ENCODE data around the gene SCN1B.
"Not testable (repeated sequence)": the region's sequence is repeated elsewhere in the genome, so short reads cannot be mapped to it uniquely, and the experiment has no call there.

Gene SCN1B

DNA sequence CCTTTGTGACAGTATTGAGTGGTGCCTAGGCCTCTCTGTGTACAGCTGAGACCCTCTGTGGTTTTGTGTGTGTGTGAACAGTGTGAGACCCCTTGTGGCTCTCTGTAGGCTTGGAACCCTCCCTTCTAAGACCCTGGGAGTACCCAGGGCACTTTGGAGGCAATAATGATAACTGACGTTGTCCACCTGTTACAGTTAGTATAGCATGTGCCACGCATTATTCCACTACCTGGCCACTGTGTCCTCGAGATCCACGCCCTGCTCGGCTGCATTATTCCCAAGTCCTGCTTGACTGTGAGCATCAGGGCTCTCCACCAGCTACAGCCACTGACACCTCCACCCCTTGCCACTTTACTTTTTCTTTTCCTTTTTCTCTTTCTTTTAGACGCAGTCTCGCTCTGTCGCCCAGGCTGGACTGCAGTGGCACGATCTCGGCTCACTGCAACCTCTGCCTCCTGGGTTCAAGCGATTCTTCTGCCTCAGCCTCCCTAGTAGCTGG is 28.2 kb upstream of the SCN1B start:
- Histone ChIP-seq H4K20me1 (ENCODE audit: insufficient read depth, low read length) (peaks cover 58% of the 10 kb centered on the region), H3K4me3 (ENCODE audit: low read depth in 1 of 2, low read length in 2 of 2) (peak overlapping the region in 1 of 2 experiments; percentile 41; a peak in 2 of 4 replicates), H3K9ac (ENCODE audit: low read depth, low read length) (peak overlapping the region; percentile 14; the same call in 1 of the 2 replicates), H3K27ac (ENCODE audit: low read length) (0 out of 2 replicates have a peak overlapping the region, but pooled peaks have one; percentile 29), H3K79me2 (ENCODE audit: insufficient read depth, low read length) (peaks cover 75% of the 10 kb centered on the region), H3K27me3 (ENCODE audit: insufficient read depth, low read length, poor library complexity) (no peaks in the 10 kb centered on the region), H2AFZ (ENCODE audit: low read depth, low read length) (no peak overlapping the region), H3K4me2 (ENCODE audit: insufficient read depth, low read length) (peak overlapping the region; percentile 69), H3K36me3 (ENCODE audit: insufficient read depth, low read length) (peaks cover 56% of the 10 kb centered on the region), H3K4me1 (ENCODE audit: insufficient read depth, low read length) (peaks cover 65% of the 10 kb centered on the region), H3K9me3 (ENCODE audit: insufficient read depth, low read length, severe bottlenecking) (no peaks in the 10 kb centered on the region)
- TF ChIP-seq, protein P1, sequence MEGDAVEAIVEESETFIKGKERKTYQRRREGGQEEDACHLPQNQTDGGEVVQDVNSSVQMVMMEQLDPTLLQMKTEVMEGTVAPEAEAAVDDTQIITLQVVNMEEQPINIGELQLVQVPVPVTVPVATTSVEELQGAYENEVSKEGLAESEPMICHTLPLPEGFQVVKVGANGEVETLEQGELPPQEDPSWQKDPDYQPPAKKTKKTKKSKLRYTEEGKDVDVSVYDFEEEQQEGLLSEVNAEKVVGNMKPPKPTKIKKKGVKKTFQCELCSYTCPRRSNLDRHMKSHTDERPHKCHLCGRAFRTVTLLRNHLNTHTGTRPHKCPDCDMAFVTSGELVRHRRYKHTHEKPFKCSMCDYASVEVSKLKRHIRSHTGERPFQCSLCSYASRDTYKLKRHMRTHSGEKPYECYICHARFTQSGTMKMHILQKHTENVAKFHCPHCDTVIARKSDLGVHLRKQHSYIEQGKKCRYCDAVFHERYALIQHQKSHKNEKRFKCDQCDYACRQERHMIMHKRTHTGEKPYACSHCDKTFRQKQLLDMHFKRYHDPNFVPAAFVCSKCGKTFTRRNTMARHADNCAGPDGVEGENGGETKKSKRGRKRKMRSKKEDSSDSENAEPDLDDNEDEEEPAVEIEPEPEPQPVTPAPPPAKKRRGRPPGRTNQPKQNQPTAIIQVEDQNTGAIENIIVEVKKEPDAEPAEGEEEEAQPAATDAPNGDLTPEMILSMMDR (IDR thresholded peaks at IDR 0.05; ENCODE audit: borderline replicate concordance, extremely low read depth, low read length, poor library complexity, severe bottlenecking): no peak
- TF ChIP-seq EZH2 (IDR thresholded peaks at IDR 0.05; ENCODE audit: borderline replicate concordance, low read depth, low read length, severe bottlenecking): no peak
- DNase-seq (no peak), ATAC-seq (ENCODE audit: insufficient read depth, low read depth) (no peak)

DNA sequence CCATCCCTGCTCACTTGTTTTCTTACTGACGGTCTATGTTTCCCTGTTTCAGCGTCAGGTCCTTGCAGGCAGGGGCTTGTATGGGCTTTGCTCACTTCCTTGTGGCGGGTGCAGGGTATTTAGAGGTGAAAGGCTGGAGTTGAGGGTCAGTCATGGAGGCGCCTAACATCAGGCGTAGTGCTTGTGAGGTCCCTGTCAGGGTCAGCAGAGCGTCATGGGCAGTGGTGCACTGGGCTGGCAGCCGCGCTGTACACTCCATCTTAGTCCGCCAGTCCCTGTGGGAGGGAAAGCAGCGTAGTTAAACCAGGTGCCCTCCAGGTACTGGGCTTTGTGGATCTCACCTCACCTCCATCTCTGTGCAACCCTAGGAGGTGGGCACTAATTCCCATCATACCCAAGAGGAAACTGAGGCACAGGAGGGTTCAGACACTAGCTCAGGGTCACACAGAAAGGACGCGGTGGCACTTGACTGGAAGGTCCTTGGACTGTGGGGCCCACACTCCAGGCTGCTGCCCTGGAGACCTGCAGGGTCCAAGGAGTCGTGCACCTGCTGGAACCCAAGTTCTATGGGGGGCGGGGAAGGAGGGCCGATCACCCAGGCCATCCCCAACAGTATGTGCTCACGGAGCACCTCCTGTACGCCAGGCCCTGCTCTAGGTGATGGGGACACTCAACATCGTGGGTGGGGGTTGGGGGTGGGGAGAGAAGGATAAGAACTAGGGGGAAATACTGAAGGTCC is 25.6 kb upstream of the SCN1B start:
- peaks cover 67% of the 10 kb centered on the region for H4K20me1 ChIP-seq (ENCODE audit: insufficient read depth, low read length)

DNA sequence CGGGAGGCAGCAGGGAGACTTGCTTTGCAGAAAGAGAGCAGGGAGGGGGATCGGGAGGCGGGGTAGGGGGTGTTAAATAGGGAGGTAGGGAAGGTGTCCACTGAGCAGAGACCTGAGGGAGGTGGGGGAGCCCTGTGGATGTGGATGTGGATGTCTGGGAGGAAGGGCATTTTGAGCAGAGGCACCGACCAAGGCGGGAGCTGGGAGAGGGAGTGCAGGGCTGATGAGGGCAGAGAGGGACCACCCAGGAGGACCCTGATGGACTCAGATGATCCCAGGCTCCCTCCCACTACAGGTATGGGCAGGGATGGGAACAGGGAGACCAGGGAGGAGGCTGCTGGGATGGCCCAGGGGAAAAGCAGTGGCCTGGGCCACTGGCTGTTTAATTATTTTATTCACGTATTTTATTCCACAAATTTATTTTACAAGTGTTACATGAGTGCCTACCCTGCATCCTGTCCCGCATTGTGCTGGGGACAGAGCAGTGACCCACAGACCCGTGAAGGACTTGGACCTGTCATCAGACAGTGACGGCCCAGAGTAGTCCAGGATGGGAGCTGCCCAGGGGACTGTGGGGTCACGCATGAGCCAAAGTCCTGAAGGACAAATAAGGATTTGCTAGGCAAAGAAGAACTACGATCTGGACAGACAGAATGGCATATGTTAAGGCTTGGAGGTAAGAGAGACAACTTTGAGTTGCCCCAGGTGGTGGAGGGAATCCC is 24.9 kb upstream of the SCN1B start:
- H2AFZ ChIP-seq (ENCODE audit: low read depth, low read length): no peak overlapping the region
- H3K4me1 ChIP-seq (ENCODE audit: insufficient read depth, low read length): peaks cover 36% of the 10 kb centered on the region
- no peak for TF ChIP-seq EZH2 (IDR thresholded peaks at IDR 0.05; ENCODE audit: borderline replicate concordance, low read depth, low read length, severe bottlenecking)
- TF ChIP-seq, protein P1 (IDR thresholded peaks at IDR 0.05; ENCODE audit: borderline replicate concordance, extremely low read depth, low read length, poor library complexity, severe bottlenecking): no peak
- H3K79me2 ChIP-seq (ENCODE audit: insufficient read depth, low read length): peaks cover 66% of the 10 kb centered on the region
- no peak overlapping the region for H3K9ac ChIP-seq (ENCODE audit: low read depth, low read length)
- no peaks in the 10 kb centered on the region for H3K9me3 ChIP-seq (ENCODE audit: insufficient read depth, low read length, severe bottlenecking)
- no peak overlapping the region for H3K27ac ChIP-seq (ENCODE audit: low read length)
- H3K4me2 ChIP-seq (ENCODE audit: insufficient read depth, low read length): no peak overlapping the region
- peaks cover 68% of the 10 kb centered on the region for H4K20me1 ChIP-seq (ENCODE audit: insufficient read depth, low read length)
- no peaks in the 10 kb centered on the region for H3K27me3 ChIP-seq (ENCODE audit: insufficient read depth, low read length, poor library complexity)
- DNase-seq (no peak), ATAC-seq (ENCODE audit: insufficient read depth, low read depth) (no peak)
- H3K36me3 ChIP-seq (ENCODE audit: insufficient read depth, low read length): peaks cover 78% of the 10 kb centered on the region
- no peak overlapping the region for H3K4me3 ChIP-seq (ENCODE audit: low read depth in 1 of 2, low read length in 2 of 2)

More for the DNA sequence above, 25.6 kb upstream of the SCN1B start:
- ATAC-seq (ENCODE audit: insufficient read depth, low read depth): no peak
- H3K9ac ChIP-seq (ENCODE audit: low read depth, low read length): no peak overlapping the region
- peaks cover 39% of the 10 kb centered on the region for H3K4me1 ChIP-seq (ENCODE audit: insufficient read depth, low read length)
- H3K27me3 ChIP-seq (ENCODE audit: insufficient read depth, low read length, poor library complexity): no peaks in the 10 kb centered on the region
- H3K36me3 ChIP-seq (ENCODE audit: insufficient read depth, low read length): peaks cover 71% of the 10 kb centered on the region
- peak overlapping the region; percentile 12; the same call in 1 of the 2 replicates for H3K4me2 ChIP-seq (ENCODE audit: insufficient read depth, low read length)
- no peak overlapping the region for H2AFZ ChIP-seq (ENCODE audit: low read depth, low read length)
- no peak overlapping the region for H3K27ac ChIP-seq (ENCODE audit: low read length)
- no peak overlapping the region; a peak in 1 of 4 replicates for H3K4me3 ChIP-seq (ENCODE audit: low read depth in 1 of 2, low read length in 2 of 2)
- no peak for TF ChIP-seq EZH2 (IDR thresholded peaks at IDR 0.05; ENCODE audit: borderline replicate concordance, low read depth, low read length, severe bottlenecking)
- TF ChIP-seq, protein P1 (IDR thresholded peaks at IDR 0.05; ENCODE audit: borderline replicate concordance, extremely low read depth, low read length, poor library complexity, severe bottlenecking): no peak
- H3K9me3 ChIP-seq (ENCODE audit: insufficient read depth, low read length, severe bottlenecking): no peaks in the 10 kb centered on the region
- H3K79me2 ChIP-seq (ENCODE audit: insufficient read depth, low read length): peaks cover 72% of the 10 kb centered on the region
- no peak for DNase-seq

DNA sequence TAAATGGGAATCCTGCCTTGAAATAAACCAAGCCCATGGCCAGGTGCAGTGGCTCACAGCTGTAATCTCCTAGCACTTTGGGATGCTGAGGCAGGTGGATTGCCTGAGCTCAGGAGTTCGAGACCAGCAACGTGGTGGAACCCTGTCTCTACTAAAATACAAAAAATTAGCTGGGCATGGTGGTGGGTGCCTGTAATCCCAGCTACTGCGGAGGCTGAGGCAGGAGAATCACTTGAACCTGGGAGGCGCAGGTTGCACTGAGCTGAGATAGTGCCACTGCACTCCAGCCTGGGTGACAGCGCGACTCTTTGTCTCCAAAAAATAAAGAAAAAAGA is 24.3 kb upstream of the SCN1B start:
- H3K36me3 ChIP-seq (ENCODE audit: insufficient read depth, low read length): peaks cover 83% of the 10 kb centered on the region
- peaks cover 71% of the 10 kb centered on the region for H4K20me1 ChIP-seq (ENCODE audit: insufficient read depth, low read length)
- not testable (repeated sequence) for H3K9ac ChIP-seq (ENCODE audit: low read depth, low read length); H2AFZ ChIP-seq (ENCODE audit: low read depth, low read length); H3K4me2 ChIP-seq (ENCODE audit: insufficient read depth, low read length); H3K9me3 ChIP-seq (ENCODE audit: insufficient read depth, low read length, severe bottlenecking); H3K27me3 ChIP-seq (ENCODE audit: insufficient read depth, low read length, poor library complexity); H3K4me3 ChIP-seq (ENCODE audit: low read depth in 1 of 2, low read length in 2 of 2); H3K27ac ChIP-seq (ENCODE audit: low read length); ATAC-seq (ENCODE audit: insufficient read depth, low read depth); DNase-seq
- H3K79me2 ChIP-seq (ENCODE audit: insufficient read depth, low read length): peaks cover 60% of the 10 kb centered on the region
- peaks cover 32% of the 10 kb centered on the region for H3K4me1 ChIP-seq (ENCODE audit: insufficient read depth, low read length)

Data from DND-41 (cell line).